ENCODE results near the gene JMJD4.

- TF ChIP-seq CTCF (IDR thresholded peaks at IDR 0.05) (no peak), POLR2A (IDR thresholded peaks at IDR 0.05) (no peak)
These were observed 45.3 kb upstream of the JMJD4 start for GRCh38 chr1:227780101-227781044.

Data from tibial nerve (tissue), 3 donors.